Measurements from ENCODE around the gene TMEM50B. TPM values are rescaled to one million over a fixed set of nuclear protein-coding genes. Genes with fewer than 3 reads are reported as not detected.
"Not testable (repeated sequence)": the region's sequence is repeated elsewhere in the genome, so short reads cannot be mapped to it uniquely, and the experiment has no call there.

TMEM50B gene
- total RNA-seq, 1 donor, result 29.3 TPM

DNA sequence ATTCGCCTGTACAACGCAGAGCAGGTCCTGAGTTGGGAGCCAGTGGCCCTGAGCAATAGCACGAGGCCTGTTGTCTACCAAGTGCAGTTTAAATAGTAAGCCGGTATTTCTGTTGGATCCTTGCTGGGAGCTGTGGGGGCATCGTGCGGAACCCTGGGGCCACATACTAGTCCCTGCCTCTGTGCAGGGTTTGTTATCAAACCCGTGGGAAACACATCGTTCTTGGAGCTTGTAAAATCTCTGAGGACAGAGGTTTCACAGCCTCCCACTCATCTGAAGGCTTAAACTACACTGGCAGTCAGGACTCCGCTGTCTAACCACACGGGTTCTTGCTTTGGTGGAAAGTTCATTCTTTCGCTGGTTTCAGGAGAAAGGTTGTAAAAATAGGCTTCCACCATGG is 64.8 kb downstream of the TMEM50B start:
- H4K20me1 ChIP-seq (ENCODE audit: insufficient read depth, low read length), result peaks cover 65% of the 10 kb centered on the region
- H3K79me2 ChIP-seq (ENCODE audit: insufficient read depth, low read length), result peaks cover 83% of the 10 kb centered on the region
- no peak overlapping the region for H3K4me2 ChIP-seq (ENCODE audit: insufficient read depth, low read length)
- no peak overlapping the region for H3K27ac ChIP-seq (ENCODE audit: low read depth, low read length)
- H2AFZ ChIP-seq (ENCODE audit: low read length), result no peak overlapping the region
- TF ChIP-seq, protein P1, sequence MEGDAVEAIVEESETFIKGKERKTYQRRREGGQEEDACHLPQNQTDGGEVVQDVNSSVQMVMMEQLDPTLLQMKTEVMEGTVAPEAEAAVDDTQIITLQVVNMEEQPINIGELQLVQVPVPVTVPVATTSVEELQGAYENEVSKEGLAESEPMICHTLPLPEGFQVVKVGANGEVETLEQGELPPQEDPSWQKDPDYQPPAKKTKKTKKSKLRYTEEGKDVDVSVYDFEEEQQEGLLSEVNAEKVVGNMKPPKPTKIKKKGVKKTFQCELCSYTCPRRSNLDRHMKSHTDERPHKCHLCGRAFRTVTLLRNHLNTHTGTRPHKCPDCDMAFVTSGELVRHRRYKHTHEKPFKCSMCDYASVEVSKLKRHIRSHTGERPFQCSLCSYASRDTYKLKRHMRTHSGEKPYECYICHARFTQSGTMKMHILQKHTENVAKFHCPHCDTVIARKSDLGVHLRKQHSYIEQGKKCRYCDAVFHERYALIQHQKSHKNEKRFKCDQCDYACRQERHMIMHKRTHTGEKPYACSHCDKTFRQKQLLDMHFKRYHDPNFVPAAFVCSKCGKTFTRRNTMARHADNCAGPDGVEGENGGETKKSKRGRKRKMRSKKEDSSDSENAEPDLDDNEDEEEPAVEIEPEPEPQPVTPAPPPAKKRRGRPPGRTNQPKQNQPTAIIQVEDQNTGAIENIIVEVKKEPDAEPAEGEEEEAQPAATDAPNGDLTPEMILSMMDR (IDR thresholded peaks at IDR 0.05; ENCODE audit: extremely low read depth, low read depth, low read length), result no peak
- H3K9me3 ChIP-seq (ENCODE audit: low read depth, low read length), result no peaks in the 10 kb centered on the region
- H3K4me1 ChIP-seq (ENCODE audit: insufficient read depth, low read length), result peaks cover 24% of the 10 kb centered on the region
- no peak overlapping the region for H3K4me3 ChIP-seq (ENCODE audit: insufficient read depth, low read length)
- no peaks in the 10 kb centered on the region for H3K27me3 ChIP-seq (ENCODE audit: insufficient read depth, low read length)
- DNase-seq (ENCODE audit: insufficient read length, low spot score, missing footprints), result no peak
- peaks cover 59% of the 10 kb centered on the region for H3K36me3 ChIP-seq (ENCODE audit: insufficient read depth, low read length)

DNA sequence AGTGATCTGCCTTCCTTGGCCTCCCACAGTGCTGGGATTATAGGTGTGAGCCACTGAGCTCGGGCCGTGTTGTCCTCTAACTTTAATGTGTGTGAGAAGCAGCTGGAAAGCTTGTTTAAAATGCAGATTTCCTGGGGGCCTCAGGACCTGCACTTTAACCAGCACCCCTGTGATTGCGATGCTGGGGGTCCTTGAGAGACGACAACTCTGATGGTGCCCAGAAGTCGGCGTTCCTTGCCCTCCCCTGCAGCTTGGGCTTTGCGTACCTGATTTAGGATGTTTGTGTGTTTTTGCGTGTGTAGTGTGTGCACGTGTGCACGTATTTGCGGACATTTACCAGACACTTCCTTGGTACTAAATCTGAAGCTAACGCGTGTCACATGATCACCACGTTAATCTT is 65.7 kb downstream of the TMEM50B start:
- Histone ChIP-seq H3K9me3 (ENCODE audit: low read depth, low read length) (no peaks in the 10 kb centered on the region), H3K27ac (ENCODE audit: low read depth, low read length) (no peak overlapping the region), H2AFZ (ENCODE audit: low read length) (no peak overlapping the region), H3K4me2 (ENCODE audit: insufficient read depth, low read length) (no peak overlapping the region), H3K36me3 (ENCODE audit: insufficient read depth, low read length) (peaks cover 54% of the 10 kb centered on the region), H4K20me1 (ENCODE audit: insufficient read depth, low read length) (peaks cover 68% of the 10 kb centered on the region), H3K4me3 (ENCODE audit: insufficient read depth, low read length) (no peak overlapping the region), H3K4me1 (ENCODE audit: insufficient read depth, low read length) (peaks cover 16% of the 10 kb centered on the region), H3K27me3 (ENCODE audit: insufficient read depth, low read length) (no peaks in the 10 kb centered on the region), H3K79me2 (ENCODE audit: insufficient read depth, low read length) (peaks cover 84% of the 10 kb centered on the region)
- no peak for DNase-seq (ENCODE audit: insufficient read length, low spot score, missing footprints)
- TF ChIP-seq, protein P1 (IDR thresholded peaks at IDR 0.05; ENCODE audit: extremely low read depth, low read depth, low read length), result no peak

DNA sequence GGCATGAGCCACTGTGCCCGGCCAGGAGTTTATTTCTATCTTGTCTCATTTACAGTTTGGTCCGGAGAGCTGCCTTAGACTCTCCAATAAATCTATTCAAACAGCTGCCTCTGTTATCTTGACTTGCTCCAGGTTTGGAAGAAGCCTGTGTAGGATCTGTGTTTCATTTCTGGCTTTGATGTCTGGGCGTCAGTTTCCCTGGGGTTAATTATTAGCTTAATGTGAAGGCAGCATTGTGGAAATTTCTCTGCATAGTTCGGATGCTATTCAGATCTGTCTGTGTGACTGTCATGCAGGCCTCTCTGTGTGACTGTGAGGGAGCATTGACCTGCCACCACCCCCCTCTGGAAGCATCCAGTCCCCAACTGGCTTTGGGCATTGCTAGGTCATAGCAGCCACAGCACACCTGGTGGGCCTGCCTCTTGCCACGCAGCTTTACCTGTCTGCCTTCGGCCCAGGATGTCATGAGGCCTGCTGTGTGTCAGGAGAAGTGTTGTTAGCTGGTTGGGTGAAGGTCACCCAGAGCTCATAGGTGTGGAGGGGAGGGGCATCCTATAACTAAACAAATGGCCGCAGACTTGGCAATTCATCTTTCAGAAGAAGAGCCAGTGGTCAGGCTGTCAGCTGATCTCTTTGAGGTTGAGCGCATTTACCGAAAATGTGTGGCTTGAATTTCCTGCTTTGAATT is 66.8 kb downstream of the TMEM50B start:
- Histone ChIP-seq H3K9me3 (ENCODE audit: low read depth, low read length) (no peaks in the 10 kb centered on the region), H3K36me3 (ENCODE audit: insufficient read depth, low read length) (peaks cover 49% of the 10 kb centered on the region), H4K20me1 (ENCODE audit: insufficient read depth, low read length) (peaks cover 69% of the 10 kb centered on the region), H3K27ac (ENCODE audit: low read depth, low read length) (no peak overlapping the region), H3K4me2 (ENCODE audit: insufficient read depth, low read length) (no peak overlapping the region), H2AFZ (ENCODE audit: low read length) (no peak overlapping the region), H3K27me3 (ENCODE audit: insufficient read depth, low read length) (no peaks in the 10 kb centered on the region), H3K79me2 (ENCODE audit: insufficient read depth, low read length) (peaks cover 88% of the 10 kb centered on the region), H3K4me3 (ENCODE audit: insufficient read depth, low read length) (no peak overlapping the region), H3K4me1 (ENCODE audit: insufficient read depth, low read length) (peaks cover 14% of the 10 kb centered on the region)
- TF ChIP-seq, protein P1 (IDR thresholded peaks at IDR 0.05; ENCODE audit: extremely low read depth, low read depth, low read length), result no peak
- peak; percentile 51 for DNase-seq (ENCODE audit: insufficient read length, low spot score, missing footprints)

DNA sequence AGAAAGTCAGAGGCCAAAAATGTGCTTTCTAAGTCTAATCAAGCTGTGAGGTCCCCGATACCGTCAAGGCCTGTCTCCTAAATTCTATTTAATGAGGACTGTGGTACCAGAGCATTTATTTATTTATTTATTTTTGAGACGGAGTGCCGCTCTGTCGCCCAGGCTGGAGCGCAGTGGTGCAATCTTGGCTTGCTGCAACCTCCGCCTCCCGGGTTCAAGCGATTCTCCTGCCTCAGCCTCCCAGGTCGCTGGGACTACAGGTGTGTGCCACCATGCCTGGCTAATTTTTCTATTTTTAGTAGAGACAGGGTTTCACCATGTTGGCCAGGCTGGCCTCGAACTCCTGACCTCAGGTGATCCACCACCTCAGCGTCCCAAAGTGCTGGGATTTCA is 67.3 kb downstream of the TMEM50B start:
- not testable (repeated sequence) for H3K27ac ChIP-seq (ENCODE audit: low read depth, low read length); H3K4me2 ChIP-seq (ENCODE audit: insufficient read depth, low read length); H3K4me3 ChIP-seq (ENCODE audit: insufficient read depth, low read length); H3K9me3 ChIP-seq (ENCODE audit: low read depth, low read length); H3K27me3 ChIP-seq (ENCODE audit: insufficient read depth, low read length); DNase-seq (ENCODE audit: insufficient read length, low spot score, missing footprints); H2AFZ ChIP-seq (ENCODE audit: low read length)
- Histone ChIP-seq H3K36me3 (ENCODE audit: insufficient read depth, low read length) (peaks cover 46% of the 10 kb centered on the region), H3K4me1 (ENCODE audit: insufficient read depth, low read length) (peaks cover 14% of the 10 kb centered on the region), H3K79me2 (ENCODE audit: insufficient read depth, low read length) (peaks cover 89% of the 10 kb centered on the region), H4K20me1 (ENCODE audit: insufficient read depth, low read length) (peaks cover 69% of the 10 kb centered on the region)

Data from osteoblast (primary cell).